ENCODE data around the gene MARCHF4. TPM values are rescaled to one million over a fixed set of nuclear protein-coding genes. Genes with fewer than 3 reads are reported as not detected.
A peak's percentile ranks its signal among the peaks of the same experiment; 100 is the strongest.

MARCHF4 gene
- total RNA-seq, 1 experiment from 2014 or later: 1.3 TPM

DNA sequence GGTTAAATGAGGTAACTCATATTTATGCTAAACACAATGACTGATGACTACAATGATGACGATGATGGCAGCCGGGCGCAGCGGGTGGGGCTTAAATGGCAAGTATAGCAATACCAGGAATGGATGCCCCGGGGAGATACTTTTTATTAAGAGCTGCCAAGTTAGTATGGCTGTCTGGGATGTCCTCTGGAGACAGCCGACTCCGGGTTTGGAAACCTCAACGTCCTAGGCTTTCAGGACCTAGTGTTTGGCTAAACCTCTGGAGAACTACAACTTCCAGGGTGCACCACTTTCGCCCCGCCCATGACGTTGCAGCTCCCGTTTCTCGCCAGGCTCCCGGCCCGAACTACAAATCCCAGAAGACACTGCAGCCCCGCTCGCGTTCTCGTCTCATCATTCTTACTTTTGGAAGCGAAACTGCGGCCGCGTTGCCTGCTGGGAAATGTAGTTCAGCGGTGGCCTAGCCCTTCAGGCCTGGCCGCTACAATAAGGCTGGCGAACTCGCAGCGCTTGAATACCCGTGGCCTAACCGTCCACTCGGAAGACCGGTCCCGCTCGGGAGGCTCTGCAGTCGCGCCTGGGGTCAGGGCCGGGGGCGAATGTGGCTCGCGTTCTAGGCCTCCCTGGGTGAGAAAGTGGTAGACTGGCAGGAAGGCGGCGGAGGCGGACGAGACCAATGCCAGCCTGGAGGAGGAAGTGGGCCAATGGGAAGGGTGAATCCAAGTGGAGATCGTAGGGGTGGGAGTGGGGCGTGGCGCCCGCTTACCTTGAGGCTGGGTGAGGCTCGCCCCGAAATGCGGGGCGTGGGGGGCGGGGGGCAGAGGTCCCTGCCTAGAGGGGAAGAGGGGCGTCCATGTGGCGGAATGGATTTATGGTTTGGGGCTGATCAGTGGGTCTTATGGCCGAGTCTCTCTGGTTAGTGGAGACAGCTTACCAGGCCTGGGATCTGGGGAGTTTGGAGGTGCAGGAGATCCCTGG, 40.0 kb upstream of the MARCHF4 start, which contains the start of gene SMARCAL1:
TSS of gene SMARCAL1 (plus strand) at position 463 of the 978 bp plus-strand sequence. CDS start 2,221 bp downstream, outside the sequence.
- Histone ChIP-seq H3K27me3 (ENCODE audit: control insufficient read depth, insufficient read depth, low read length) (no peaks in the 10 kb centered on the region), H3K36me3 (ENCODE audit: control insufficient read depth, insufficient read depth, low read length) (no peaks in the 10 kb centered on the region), H3K27ac (ENCODE audit: low read length) (peak within 1 kb of the TSS; percentile 94), H3K4me1 (ENCODE audit: control insufficient read depth, insufficient read depth, low read length) (peaks cover 4% of the 10 kb centered on the region; the same call in 1 of the 2 replicates), H3K4me3 (ENCODE audit: low read depth in 2 of 2, low read length in 2 of 2) (peak within 1 kb of the TSS; percentile 76), H3K9me3 (ENCODE audit: control insufficient read depth, insufficient read depth, low read depth, low read length) (no peaks in the 10 kb centered on the region)
- in situ Hi-C loops (cut with HindIII; ENCODE audit: low pct_unique_long_range_greater_than_20kb, low sequenced_read_pairs) (no loop called here), intact Hi-C loops (cut with micrococcal nuclease; ENCODE audit: unreplicated experiment) (no loop called here)
- TF ChIP-seq TCF7L2 (IDR thresholded peaks at IDR 0.05; ENCODE audit: low read depth, low read length) (0 out of 2 replicates have a peak, but pooled peaks have one; percentile 15), SIN3A (IDR thresholded peaks at IDR 0.05; ENCODE audit: borderline replicate concordance, insufficient read depth, low read depth, low read length) (no peak), POLR2AphosphoS5 (IDR thresholded peaks at IDR 0.05; ENCODE audit: low read depth, low read length) (peak; percentile 72)
- TF ChIP-seq, protein P1, sequence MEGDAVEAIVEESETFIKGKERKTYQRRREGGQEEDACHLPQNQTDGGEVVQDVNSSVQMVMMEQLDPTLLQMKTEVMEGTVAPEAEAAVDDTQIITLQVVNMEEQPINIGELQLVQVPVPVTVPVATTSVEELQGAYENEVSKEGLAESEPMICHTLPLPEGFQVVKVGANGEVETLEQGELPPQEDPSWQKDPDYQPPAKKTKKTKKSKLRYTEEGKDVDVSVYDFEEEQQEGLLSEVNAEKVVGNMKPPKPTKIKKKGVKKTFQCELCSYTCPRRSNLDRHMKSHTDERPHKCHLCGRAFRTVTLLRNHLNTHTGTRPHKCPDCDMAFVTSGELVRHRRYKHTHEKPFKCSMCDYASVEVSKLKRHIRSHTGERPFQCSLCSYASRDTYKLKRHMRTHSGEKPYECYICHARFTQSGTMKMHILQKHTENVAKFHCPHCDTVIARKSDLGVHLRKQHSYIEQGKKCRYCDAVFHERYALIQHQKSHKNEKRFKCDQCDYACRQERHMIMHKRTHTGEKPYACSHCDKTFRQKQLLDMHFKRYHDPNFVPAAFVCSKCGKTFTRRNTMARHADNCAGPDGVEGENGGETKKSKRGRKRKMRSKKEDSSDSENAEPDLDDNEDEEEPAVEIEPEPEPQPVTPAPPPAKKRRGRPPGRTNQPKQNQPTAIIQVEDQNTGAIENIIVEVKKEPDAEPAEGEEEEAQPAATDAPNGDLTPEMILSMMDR (IDR thresholded peaks at IDR 0.05): no peak
- no TSS peak for BruUV-seq (replicated peaks)
- ATAC-seq (peak; percentile 97), DNase-seq (ENCODE audit: low read depth, low spot score) (peak; percentile 90)
- ChIA-PET POLR2A (interaction anchor here (0.7 kb wide), 1 partner anchor 191 kb away, joined by 7 read pairs; no protein-coding TSS in a partner anchor), CTCF (no interaction called here)

DNA sequence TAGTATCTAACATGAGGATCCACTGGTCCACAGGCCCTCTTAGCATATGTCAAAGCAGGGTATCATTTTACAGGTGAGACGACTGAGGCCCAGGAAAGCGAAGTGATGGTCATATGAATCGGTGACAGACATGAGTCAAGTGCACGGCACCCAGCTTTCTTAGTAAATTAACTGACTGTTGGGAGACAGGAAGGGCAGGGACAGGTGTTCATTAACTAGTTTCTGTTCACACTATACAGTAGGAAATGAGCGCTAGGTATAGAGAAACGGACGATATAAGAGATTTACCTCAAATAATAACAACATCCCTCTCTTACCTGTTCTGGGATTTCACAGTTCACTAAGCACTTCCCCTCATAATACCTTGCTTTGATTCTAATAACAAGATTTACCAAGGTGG, 38.3 kb upstream of the MARCHF4 start:
- intact Hi-C loops (cut with micrococcal nuclease; ENCODE audit: unreplicated experiment): no loop called here
- CTCF ChIA-PET: no interaction called here

More for the DNA sequence above, 38.3 kb upstream of the MARCHF4 start:
- no peaks in the 10 kb centered on the region for H3K36me3 ChIP-seq (ENCODE audit: control insufficient read depth, insufficient read depth, low read length)
- no peaks in the 10 kb centered on the region for H3K27me3 ChIP-seq (ENCODE audit: control insufficient read depth, insufficient read depth, low read length)
- ATAC-seq (no peak), DNase-seq (ENCODE audit: low read depth, low spot score) (no peak)
- TF ChIP-seq TCF7L2 (IDR thresholded peaks at IDR 0.05; ENCODE audit: low read depth, low read length) (no peak), POLR2AphosphoS5 (IDR thresholded peaks at IDR 0.05; ENCODE audit: low read depth, low read length) (no peak), SIN3A (IDR thresholded peaks at IDR 0.05; ENCODE audit: borderline replicate concordance, insufficient read depth, low read depth, low read length) (no peak)
- TF ChIP-seq, protein P2, sequence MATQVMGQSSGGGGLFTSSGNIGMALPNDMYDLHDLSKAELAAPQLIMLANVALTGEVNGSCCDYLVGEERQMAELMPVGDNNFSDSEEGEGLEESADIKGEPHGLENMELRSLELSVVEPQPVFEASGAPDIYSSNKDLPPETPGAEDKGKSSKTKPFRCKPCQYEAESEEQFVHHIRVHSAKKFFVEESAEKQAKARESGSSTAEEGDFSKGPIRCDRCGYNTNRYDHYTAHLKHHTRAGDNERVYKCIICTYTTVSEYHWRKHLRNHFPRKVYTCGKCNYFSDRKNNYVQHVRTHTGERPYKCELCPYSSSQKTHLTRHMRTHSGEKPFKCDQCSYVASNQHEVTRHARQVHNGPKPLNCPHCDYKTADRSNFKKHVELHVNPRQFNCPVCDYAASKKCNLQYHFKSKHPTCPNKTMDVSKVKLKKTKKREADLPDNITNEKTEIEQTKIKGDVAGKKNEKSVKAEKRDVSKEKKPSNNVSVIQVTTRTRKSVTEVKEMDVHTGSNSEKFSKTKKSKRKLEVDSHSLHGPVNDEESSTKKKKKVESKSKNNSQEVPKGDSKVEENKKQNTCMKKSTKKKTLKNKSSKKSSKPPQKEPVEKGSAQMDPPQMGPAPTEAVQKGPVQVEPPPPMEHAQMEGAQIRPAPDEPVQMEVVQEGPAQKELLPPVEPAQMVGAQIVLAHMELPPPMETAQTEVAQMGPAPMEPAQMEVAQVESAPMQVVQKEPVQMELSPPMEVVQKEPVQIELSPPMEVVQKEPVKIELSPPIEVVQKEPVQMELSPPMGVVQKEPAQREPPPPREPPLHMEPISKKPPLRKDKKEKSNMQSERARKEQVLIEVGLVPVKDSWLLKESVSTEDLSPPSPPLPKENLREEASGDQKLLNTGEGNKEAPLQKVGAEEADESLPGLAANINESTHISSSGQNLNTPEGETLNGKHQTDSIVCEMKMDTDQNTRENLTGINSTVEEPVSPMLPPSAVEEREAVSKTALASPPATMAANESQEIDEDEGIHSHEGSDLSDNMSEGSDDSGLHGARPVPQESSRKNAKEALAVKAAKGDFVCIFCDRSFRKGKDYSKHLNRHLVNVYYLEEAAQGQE (IDR thresholded peaks at IDR 0.05; ENCODE audit: insufficient read depth in 1 of 2, low read depth in 2 of 2, low read length in 1 of 2): no peak
- TF ChIP-seq, protein P1 (IDR thresholded peaks at IDR 0.05): no peak
- BruUV-seq (replicated peaks): no TSS peak
- H3K4me3 ChIP-seq (ENCODE audit: low read depth in 2 of 2, low read length in 2 of 2): no peak overlapping the region
- in situ Hi-C loops (cut with HindIII; ENCODE audit: low pct_unique_long_range_greater_than_20kb, low sequenced_read_pairs): no loop called here
- no peak overlapping the region for H3K27ac ChIP-seq (ENCODE audit: low read length)
- POLR2A ChIA-PET: no interaction called here
- no peaks in the 10 kb centered on the region for H3K9me3 ChIP-seq (ENCODE audit: control insufficient read depth, insufficient read depth, low read depth, low read length)
- H3K4me1 ChIP-seq (ENCODE audit: control insufficient read depth, insufficient read depth, low read length): peaks cover 4% of the 10 kb centered on the region; the same call in 1 of the 2 replicates
